ENCODE results near the gene PTK7.
"Not testable (repeated sequence)": the region's sequence is repeated elsewhere in the genome, so short reads cannot be mapped to it uniquely, and the experiment has no call there.

The PTK7 gene

DNA sequence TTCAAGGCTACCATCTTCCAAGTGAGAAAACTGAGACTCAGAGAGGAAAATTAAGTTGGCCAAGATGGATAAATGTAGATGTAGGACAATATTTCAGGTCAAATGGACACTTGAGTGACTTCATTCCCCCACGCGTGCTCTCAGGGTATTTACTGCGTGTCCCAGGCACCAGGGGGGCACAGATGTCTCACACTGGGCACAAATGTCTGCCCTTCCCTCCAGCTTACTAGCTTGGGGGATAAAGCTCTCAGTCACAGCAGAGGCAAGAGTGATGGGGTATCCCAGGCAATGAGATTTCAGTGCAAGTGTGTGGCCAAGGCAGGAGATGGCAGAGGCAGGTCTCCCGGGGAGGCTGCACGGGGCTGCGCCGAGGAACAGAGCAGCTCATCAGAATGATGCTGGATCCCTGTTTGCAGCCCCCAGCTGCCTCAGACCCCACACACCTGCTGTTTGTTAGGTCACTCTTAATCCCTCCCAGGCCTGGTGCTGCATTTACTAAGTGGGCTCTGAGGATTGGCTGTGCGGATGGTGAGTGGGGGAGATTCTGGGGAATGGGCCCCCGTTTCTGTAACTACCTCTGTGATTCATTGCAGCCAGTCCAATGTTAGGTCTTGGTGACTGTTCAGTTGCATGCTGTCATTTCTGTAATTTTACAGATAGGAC lies 44.1 kb downstream of the PTK7 start:
- no peak for DNase-seq

DNA sequence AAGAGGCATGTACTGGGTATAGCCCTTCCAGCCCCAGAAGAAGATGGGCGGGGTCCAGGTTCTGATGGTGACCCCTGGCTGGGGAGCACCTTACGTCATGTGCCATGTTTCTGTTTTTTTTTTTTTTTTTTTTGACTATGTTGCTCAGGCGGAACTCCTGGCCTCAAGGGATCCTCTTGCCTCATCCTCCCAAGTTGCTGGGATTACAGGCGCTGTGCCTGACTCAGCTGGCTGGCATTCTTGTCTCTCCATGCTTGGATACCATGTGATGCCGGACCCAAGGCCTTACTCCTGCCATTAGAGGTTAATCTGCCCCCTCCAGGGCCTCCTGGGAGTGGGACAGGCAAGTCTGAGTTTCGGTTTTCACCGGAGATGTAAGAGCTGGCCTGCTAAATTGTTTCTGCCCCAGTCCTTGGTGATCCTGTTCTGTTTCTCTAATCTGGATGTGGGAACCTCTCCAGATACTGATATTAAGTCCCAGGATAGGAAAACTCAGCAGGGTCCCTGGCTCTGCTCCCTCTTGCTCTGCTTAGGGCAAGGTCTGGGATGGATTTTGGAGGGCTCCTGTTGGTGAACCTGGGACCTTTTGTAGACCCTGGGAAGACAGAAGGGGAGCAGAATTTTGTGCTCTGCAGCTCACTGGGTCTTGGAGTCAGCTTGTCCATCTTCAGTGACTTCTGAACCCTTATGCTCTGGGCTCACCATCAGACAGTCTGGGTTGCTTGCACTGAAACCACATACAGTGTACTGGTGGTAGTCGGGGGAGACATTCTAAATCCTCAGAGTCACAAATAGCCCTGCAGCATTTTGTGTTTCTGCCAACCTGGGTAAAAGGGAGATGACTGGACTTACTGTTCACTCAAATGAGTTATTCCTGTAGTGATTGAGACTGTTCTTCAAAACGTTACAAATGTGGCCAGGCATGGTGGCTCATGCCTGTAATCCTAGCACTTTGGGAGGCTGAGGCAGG lies 45.1 kb downstream of the PTK7 start:
- DNase-seq: no peak

DNA sequence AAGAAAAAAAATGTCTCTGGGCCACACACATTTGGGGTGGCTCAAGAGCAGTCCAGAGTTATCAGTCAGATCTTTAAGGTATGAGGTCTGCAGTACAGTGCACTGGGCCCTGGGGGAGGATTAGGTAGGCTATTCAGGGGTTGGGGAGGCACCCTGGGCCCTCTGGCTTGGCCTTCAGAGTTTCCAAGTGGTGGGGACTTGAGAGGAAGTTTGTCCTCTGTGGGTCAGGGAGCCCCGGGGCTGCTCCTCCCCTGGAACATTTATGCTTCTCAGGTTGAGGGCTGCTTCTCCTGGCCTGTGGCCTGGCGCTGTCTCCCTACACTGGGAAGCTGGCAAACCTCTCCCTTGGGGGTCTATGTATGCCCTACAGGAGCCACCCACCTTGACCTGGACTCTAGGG lies 46.0 kb downstream of the PTK7 start:
- no peak for DNase-seq

DNA sequence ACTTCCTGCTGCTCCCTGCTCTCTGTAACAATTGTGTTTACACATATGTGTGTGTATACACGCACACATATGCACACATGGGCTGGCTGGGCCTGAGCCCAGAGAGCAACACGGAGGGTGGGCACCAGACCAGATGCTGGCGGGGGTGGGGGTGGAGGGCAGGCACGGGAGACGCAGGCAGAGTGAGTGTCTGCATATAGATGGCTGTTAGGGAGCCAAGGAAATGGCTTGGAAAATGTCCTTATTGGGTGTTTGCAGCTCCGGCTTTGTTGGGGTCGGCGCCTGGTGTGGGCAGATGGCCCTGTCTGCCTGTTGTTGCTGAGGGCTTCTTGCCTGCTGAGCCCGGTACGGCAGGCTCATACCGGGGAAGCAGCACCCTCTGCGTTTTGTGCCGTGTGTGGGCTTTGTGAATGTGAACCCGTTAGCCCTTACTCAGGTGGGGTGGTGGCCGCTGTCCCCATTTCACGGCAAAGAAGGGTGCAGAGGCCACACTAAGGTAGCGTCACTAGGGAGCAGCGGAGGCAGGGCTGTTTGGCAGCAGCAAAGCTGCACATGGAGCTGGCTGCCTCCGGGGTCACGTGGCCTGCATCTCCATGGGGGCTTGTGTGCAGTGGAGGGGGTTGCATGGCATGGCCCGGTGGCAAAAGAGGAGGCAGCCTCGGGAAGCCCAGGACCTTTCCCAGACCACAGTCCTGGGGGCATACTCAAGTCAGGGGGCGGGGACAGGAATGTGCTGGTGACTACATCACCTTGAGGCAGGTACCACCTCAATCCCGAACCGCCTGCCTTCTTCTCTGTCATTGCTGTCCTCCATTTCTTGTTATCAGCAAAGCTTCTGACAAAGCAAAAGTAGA lies 47.6 kb downstream of the PTK7 start:
- DNase-seq: no peak

DNA sequence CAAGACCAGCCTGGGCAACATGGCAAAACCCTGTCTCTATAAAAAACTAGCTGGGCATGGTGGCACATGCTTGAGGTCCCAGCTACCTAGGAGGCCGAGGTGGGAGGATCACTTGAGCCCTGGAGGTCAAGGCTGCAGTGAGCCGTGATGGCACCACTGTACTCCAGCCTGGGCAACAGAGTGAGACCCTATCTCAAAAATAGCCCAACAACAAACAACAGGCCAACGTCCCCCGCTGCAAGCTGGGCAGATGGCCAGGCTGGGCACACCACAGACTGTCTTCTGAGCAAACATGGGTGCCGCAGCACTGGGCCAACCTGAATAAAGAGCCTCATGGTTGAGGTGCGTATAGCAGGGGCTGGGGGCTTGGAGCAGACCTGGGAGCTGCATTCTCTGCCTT lies 48.4 kb downstream of the PTK7 start:
- DNase-seq: no peak

DNA sequence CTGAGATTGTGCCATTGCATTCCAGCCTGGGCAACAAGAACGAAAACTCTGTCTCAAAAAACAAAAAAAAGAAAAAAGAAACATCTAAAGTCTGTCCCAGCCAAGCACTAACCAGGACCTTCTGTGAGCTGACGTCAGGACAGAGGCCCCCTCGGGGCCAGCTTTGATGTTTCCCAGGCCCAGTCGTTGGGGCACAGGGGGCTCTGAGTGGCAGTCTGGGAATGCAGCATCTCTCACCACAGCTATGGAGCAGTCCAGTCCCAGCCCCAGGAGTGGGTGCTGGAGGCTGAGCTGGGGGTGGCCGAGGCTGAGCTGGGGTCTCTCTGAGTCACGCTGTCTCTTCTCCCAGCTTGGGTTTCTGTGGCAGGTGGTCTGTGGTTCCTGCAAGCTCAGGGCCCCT lies 49.0 kb downstream of the PTK7 start:
- DNase-seq: no peak

DNA sequence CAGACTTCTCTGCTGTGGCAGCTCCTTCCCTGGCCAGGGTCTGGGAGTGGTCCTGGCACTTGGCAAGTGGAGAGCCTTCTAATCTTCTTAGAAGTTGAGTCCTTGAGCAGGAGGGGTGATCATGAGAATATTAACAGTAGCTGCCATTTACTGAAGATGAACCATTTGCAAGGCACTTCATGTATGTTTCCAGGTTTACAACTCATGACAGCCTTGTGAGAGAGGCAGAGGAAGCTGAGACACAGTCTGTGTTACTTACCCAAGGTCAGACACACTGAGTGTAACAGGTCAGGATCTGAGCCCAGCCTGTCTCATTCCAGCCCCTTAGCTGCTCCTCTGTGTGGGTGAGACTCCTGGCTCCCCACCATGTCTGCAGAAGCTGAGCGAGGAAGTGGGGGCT lies 49.4 kb downstream of the PTK7 start:
- no peak for DNase-seq

DNA sequence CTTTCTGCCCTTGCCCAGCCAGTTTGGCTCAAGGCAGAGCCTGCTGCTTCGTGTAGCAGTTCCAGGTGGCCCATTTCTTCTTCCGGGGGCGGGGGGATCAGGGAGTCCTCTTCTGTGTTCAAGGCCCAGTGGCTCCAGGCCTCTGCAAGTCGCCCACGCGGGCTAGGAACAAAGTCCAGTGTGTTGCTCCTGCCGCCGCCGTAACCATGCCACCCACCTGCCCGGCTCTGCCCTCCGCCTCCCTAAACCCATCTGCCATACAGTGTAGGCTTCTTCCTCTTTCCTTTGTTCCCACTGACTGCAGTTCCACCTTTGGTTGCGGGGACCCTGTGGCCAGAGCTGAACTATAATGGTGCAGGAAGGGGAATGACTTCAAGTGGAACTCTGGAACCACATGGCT lies 51.1 kb downstream of the PTK7 start:
- DNase-seq: no peak

DNA sequence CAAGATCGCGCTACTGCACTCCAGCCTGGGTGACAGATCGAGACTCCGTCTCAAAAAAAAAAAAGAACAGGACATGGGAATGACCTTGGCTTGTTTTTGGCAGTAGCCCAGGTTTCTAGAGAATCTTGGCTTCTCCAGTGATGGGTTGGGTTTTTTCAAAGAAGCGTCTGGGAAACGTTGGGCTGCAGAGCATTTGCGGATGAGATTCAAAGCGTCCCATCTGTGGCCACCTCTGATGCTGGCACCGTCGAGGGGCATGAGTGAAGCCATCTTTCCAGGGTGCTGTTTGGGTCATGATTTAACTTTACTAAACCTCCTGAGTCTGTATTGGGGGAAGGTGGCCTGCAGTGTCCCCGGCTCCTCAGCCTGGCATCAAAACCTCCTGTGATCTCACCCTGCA lies 51.8 kb downstream of the PTK7 start:
- no peak for DNase-seq

DNA sequence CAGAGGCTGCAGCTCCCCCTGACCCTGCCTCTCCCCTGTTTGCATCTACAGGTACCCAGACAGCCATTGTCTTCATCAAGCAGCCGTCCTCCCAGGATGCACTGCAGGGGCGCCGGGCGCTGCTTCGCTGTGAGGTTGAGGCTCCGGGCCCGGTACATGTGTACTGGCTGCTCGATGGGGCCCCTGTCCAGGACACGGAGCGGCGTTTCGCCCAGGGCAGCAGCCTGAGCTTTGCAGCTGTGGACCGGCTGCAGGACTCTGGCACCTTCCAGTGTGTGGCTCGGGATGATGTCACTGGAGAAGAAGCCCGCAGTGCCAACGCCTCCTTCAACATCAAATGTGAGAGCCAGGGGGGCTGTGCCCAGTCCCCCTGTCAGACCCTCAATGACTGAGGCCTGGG lies 52.8 kb downstream of the PTK7 start:
- no peak for DNase-seq

DNA sequence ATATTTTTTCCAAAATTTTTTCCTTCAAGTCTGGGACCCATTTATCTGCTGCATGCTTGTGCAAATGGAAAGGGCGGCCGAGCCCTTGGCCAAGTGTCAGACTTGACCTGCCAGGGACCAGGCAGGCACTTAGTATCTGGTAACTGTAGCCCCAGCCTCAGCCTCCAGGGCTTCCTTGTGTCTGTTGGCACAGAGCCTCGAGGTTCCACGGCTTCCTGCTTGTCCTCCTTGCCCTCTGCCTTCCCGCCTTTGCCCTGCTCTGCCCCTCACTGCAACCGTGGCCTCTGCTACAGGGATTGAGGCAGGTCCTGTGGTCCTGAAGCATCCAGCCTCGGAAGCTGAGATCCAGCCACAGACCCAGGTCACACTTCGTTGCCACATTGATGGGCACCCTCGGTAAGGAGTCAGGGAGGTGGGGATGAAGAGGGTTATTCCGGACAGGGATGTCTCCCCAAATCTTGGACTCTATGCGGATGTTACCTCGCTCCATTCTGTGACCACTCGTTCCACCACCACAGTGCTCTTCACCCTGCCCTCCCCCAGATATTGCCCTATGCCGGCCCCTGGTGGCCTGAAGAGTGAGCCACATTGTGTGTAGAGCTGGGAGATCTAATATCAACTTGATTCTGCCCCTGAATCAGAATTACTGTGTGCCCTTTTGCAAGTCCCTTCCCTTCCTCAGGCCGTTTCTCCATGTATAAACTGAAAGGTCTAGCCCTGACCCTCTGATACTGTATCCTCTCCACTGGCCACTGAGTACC lies 53.5 kb downstream of the PTK7 start:
- DNase-seq: no peak

DNA sequence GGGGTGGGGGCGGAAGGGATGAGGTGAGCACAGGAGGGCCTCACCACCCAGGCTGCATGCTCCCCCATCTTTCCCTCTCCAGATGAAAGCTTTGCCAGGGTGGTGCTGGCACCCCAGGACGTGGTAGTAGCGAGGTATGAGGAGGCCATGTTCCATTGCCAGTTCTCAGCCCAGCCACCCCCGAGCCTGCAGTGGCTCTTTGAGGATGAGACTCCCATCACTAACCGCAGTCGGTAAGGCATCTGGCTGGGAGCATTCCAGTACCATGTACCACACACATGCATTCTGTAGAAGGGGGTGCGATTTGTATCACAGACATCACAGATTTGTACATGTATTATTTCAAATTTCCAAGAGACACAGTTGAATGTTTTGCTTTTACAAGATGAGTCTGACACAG lies 54.3 kb downstream of the PTK7 start:
- DNase-seq: no peak

DNA sequence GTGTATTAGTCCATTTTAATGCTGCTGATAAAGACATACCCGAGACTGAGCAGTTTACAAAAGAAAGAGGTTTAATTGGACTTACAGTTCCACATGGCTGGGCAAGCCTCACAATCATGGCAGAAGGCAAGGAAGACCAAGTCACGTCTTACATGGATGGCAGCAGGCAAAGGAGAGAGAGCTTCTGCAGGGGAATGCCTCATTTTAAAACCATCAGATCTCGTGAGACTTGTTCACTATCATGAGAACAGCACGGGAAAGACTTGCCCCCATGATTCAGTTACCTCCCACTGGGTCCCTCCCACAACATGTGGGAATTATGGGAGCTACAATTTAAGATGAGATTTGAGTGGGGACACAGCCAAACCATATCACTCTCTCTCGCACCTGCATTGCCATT lies 55.3 kb downstream of the PTK7 start:
- DNase-seq: not testable (repeated sequence)

DNA sequence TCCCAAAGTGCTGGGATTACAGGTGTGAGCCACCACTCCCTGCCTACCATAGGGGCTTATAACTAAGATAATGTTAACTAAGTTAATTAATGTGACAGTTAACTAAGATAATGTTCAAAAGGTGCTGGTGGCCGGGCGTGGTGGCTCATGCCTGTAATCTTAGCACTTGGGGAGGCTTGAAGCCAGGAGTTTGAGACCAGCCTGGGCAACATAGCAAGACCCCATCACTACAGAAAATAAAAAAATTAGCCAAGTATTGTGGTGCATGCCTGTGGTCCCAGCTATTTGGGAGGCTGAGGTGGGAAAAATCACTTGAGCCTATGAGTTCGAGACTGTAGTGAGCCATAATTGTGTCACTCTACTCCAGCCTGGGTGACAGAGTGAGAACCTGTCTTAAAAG lies 62.2 kb downstream of the PTK7 start:
- no peak for DNase-seq

DNA sequence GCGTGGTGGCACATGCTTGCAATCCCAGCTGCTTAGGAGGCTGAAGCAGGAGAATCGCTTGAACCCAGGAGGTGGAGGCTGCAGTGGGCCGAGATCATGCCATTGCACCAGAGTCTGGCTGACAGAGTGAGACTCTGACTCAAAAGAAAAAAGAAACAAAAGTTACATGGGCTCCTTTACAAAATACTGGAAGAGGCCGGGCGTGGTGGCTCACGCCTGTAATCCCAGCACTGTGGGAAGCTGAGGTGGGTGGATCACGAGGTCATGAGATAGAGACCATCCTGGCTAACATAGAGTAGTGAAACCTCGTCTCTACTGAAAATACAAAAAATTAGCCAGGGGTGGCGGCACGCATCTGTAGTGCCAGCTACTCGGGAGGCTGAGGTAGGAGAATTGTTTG lies 63.9 kb downstream of the PTK7 start:
- not testable (repeated sequence) for DNase-seq

DNA sequence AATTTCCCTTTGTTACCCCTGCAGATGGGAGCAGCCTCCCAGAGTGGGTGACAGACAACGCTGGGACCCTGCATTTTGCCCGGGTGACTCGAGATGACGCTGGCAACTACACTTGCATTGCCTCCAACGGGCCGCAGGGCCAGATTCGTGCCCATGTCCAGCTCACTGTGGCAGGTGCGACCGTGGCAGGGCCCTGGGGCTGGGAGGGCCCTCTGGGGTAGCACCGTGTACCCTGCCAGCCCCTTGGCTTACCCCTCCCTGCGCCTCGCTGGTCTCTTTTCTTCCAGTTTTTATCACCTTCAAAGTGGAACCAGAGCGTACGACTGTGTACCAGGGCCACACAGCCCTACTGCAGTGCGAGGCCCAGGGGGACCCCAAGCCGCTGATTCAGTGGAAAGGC lies 65.5 kb downstream of the PTK7 start:
- no peak for DNase-seq

DNA sequence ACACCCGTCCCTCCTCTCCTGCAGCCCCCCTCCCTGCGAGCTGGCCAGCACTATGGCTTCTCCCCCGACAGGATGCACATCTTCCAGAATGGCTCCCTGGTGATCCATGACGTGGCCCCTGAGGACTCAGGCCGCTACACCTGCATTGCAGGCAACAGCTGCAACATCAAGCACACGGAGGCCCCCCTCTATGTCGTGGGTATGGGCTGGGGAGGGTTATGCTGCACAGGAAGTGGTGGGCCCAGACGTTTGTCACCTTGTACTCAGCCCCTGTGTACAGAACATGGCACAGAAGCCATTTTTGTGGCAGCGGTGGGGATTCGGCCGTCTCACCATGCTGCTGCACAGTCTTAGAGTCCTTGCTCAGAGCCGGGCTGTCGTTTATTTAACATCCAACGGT lies 66.0 kb downstream of the PTK7 start:
- no peak for DNase-seq

DNA sequence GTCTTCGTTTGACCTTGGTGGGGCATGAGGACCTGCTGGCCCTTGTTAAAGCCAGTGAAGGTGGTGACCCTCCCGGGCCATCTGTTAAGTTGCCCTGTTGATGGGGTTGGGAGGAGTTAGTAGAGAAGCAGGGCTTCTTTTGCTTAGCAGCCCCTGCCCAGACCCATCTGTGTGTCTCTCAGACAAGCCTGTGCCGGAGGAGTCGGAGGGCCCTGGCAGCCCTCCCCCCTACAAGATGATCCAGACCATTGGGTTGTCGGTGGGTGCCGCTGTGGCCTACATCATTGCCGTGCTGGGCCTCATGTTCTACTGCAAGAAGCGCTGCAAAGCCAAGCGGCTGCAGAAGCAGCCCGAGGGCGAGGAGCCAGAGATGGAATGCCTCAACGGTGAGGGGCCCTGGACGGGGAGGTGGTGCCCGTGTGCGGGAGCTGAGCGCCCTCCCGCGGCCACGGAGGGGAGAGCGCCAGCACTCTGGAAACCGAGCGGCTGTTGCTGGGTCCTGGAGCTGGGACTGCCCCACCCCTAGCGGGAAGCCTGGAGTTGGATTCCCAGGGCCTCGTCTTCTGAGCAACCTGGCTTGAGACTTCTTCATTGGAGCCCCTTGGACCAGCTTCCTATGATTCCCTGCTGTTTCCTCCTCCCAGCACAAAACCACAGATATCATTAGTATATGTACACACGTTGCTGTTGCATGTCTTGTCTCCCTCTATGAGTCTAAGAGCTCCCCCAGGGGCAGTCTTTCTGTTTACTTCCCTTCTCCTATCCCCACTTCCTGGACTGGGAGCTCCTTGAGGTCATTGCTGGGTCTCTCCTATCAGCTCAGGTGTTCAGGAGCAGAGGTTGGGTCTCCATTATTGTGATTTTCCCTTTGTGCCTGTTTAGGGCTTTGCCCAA lies 67.4 kb downstream of the PTK7 start:
- peak; percentile 46 for DNase-seq

DNA sequence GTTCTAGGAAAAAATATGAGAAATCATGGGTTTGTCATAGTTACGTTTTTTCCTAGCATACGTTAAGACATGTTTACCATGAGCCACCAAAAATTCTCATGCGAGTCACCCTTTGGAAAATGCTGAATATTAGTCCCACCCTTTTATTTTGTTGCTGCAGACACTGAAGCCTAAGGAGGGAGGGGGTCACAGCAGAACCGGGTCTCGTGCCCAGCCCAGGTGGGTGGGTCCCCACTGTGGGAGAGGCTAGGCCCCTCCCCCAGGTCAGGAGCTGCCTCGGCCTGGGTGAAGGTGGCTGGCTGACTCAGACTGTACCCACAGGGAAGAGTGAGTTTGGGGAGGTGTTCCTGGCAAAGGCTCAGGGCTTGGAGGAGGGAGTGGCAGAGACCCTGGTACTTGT lies 68.8 kb downstream of the PTK7 start:
- no peak for DNase-seq

DNA sequence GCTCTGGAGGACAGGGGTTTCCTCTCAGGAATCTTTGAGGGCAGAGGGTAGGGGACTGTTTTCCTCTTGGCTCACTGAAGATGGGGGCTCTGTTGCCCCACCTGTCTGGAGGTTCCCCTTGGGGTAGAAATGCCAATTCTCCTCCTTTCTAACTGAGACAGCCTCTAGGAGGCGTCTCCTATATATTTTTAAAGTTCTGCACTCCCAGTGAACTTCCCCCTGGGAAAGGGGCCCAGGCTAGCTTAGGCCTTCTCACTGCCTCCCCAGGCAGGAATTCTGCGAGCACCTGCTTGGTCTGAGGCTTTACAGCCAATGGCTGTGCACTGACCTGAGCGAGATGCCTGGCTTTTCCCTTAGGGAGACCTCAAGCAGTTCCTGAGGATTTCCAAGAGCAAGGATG lies 70.1 kb downstream of the PTK7 start:
- DNase-seq: no peak
